HEK293 (cell line): ENCODE data around the gene NEFH.

ENCODE experiments used
- CTCF ChIA-PET: fragments of 350-600 bp; formaldehyde crosslinking; extraction: SDS; loops from one replicate; lab custom pipeline; 2021; ENCODE audit warnings: antibody characterized with exemption; lab: Yijun Ruan, JAX
- POLR2A ChIA-PET: fragments of 300-600 bp; formaldehyde crosslinking; extraction: SDS; loops from one replicate; lab custom pipeline; 2020; ENCODE audit warnings: antibody characterized with exemption, inconsistent platforms; lab: Yijun Ruan, JAX
- H3K27ac ChIP-seq: fragments of 200-500 bp; sonication (Bioruptor generic); 2 replicates; pipeline ENCODE4 v1.5.1; 2014; ENCODE audit warnings: low read depth, low read length, control low read depth, inconsistent platforms; ENCODE audit errors: extremely low read depth
- H3K36me3 ChIP-seq, 2 experiments: fragments of 200-500 bp in 1 of 2; sonication (Bioruptor generic) in 1 of 2; 1 replicate in 1 of 2; 2 replicates in 1 of 2; pipeline ENCODE4 v1.5.1; 2014 to 2017; ENCODE audit warnings: inconsistent platforms in 2 of 2, low read length in 2 of 2; ENCODE audit not compliant: control insufficient read depth in 2 of 2, insufficient read depth in 1 of 2
- H3K4me1 ChIP-seq: fragments of 200-500 bp; sonication (Bioruptor generic); 2 replicates; pipeline ENCODE4 v1.5.1; 2014; ENCODE audit warnings: mild to moderate bottlenecking, low read length, inconsistent platforms; ENCODE audit not compliant: control insufficient read depth, insufficient read depth
- H3K4me3 ChIP-seq: 2 replicates; pipeline ENCODE4 v1.5.1; 2011; ENCODE audit warnings: low read depth, mild to moderate bottlenecking, control low read depth, low read length, moderate library complexity
- H3K9me3 ChIP-seq: fragments of 200-500 bp; sonication (Bioruptor generic); 2 replicates; pipeline ENCODE4 v1.5.1; 2014; ENCODE audit warnings: low read depth, low read length, inconsistent platforms; ENCODE audit not compliant: control insufficient read depth, insufficient read depth
- IKZF3 ChIP-seq: fragments of 450-650 bp; IDR thresholded peaks from 2 replicates; pipeline ENCODE4 v1.5.0; 2018; ENCODE audit warnings: missing biosample characterization, mild to moderate bottlenecking, missing genetic modification characterization, moderate library complexity
- KLF8 ChIP-seq: fragments of 450-650 bp; formaldehyde crosslinking; IDR thresholded peaks from 2 replicates; pipeline ENCODE4 v1.5.1; 2016; ENCODE audit warnings: missing biosample characterization, missing genetic modification characterization
- KLF9 ChIP-seq: fragments of 450-650 bp; formaldehyde crosslinking; IDR thresholded peaks from 2 replicates; pipeline ENCODE4 v1.5.1; 2016; ENCODE audit warnings: missing biosample characterization, missing genetic modification characterization, low read depth
- PRDM10 ChIP-seq: fragments of 450-650 bp; formaldehyde crosslinking; IDR thresholded peaks from 2 replicates; pipeline ENCODE4 v1.5.1; 2016; ENCODE audit warnings: missing biosample characterization, missing genetic modification characterization
- PRDM2 ChIP-seq: fragments of 450-650 bp; formaldehyde crosslinking; IDR thresholded peaks from 2 replicates; pipeline ENCODE4 v1.5.1; 2016; ENCODE audit warnings: missing biosample characterization, missing genetic modification characterization, borderline replicate concordance
- SP2 ChIP-seq: fragments of 450-650 bp; formaldehyde crosslinking; IDR thresholded peaks from 2 replicates; pipeline ENCODE4 v1.5.1; 2016; ENCODE audit warnings: missing biosample characterization, missing genetic modification characterization
- ZBTB17 ChIP-seq: fragments of 450-650 bp; formaldehyde crosslinking; IDR thresholded peaks from 2 replicates; pipeline ENCODE4 v1.5.1; 2016; ENCODE audit warnings: missing biosample characterization, missing genetic modification characterization
- ZBTB20 ChIP-seq: fragments of 450-650 bp; formaldehyde crosslinking; IDR thresholded peaks from 2 replicates; pipeline ENCODE4 v1.5.1; 2016; ENCODE audit warnings: missing biosample characterization, missing genetic modification characterization
- ZBTB8A ChIP-seq: fragments of 450-650 bp; formaldehyde crosslinking; IDR thresholded peaks from 2 replicates; pipeline ENCODE4 v1.5.1; 2016; ENCODE audit warnings: missing biosample characterization, missing genetic modification characterization
- ZNF112 ChIP-seq: fragments of 450-650 bp; formaldehyde crosslinking; IDR thresholded peaks from 2 replicates; pipeline ENCODE4 v1.5.0; 2017; ENCODE audit warnings: missing biosample characterization, missing genetic modification characterization
- ZNF133 ChIP-seq: fragments of 450-650 bp; formaldehyde crosslinking; IDR thresholded peaks from 2 replicates; pipeline ENCODE4 v1.5.1; 2016; ENCODE audit warnings: missing biosample characterization, missing genetic modification characterization
- ZNF157 ChIP-seq: fragments of 450-650 bp; formaldehyde crosslinking; IDR thresholded peaks from 2 replicates; pipeline ENCODE4 v1.5.1; 2016; ENCODE audit warnings: missing biosample characterization, missing genetic modification characterization
- ZNF184 ChIP-seq: fragments of 450-650 bp; IDR thresholded peaks from 2 replicates; pipeline ENCODE4 v1.5.1; 2018; ENCODE audit warnings: missing biosample characterization, mild to moderate bottlenecking, missing genetic modification characterization
- ZNF211 ChIP-seq: fragments of 450-650 bp; formaldehyde crosslinking; IDR thresholded peaks from 2 replicates; pipeline ENCODE4 v1.5.1; 2016; ENCODE audit warnings: low read depth, missing biosample characterization, missing genetic modification characterization
- ZNF335 ChIP-seq: fragments of 450-650 bp; formaldehyde crosslinking; conservative IDR thresholded peaks from 2 replicates; pipeline ENCODE4 v1.5.1; 2016; ENCODE audit warnings: missing biosample characterization, missing genetic modification characterization
- ZNF623 ChIP-seq: fragments of 450-650 bp; formaldehyde crosslinking; IDR thresholded peaks from 2 replicates; pipeline ENCODE4 v1.5.1; 2016; ENCODE audit warnings: missing biosample characterization, missing genetic modification characterization
- ZNF629 ChIP-seq: fragments of 450-650 bp; formaldehyde crosslinking; IDR thresholded peaks from 2 replicates; pipeline ENCODE4 v1.5.1; 2017; ENCODE audit warnings: missing biosample characterization, missing genetic modification characterization
- ZNF76 ChIP-seq: fragments of 450-650 bp; formaldehyde crosslinking; IDR thresholded peaks from 2 replicates; pipeline ENCODE4; 2016; ENCODE audit warnings: low read depth, missing biosample characterization, missing genetic modification characterization, borderline replicate concordance
- TF ChIP-seq, protein P1 (sequence below): fragments of 450-650 bp; formaldehyde crosslinking; IDR thresholded peaks from 2 replicates; pipeline ENCODE4 v1.5.1; 2016; ENCODE audit warnings: missing biosample characterization, missing genetic modification characterization
- TF ChIP-seq, protein P2 (sequence below): fragments of 450-650 bp; formaldehyde crosslinking; IDR thresholded peaks from 2 replicates; pipeline ENCODE4 v1.5.1; 2016; ENCODE audit warnings: missing biosample characterization, missing genetic modification characterization

NEFH gene

GRCh38 chr22:29457730-29458129, 22.3 kb upstream of the NEFH start:
- no peaks in the 10 kb centered on the region for H3K4me1 ChIP-seq
- H3K4me3 ChIP-seq, result no peak overlapping the region
- ChIA-PET CTCF (interaction anchor here (0.7 to 1.1 kb wide), 5 partner anchors 12 to 98 kb away, joined by 3 to 5 read pairs (median 3); partner anchors contain the start of gene THOC5), POLR2A (interaction anchor here (0.6 to 1.0 kb wide), 2 partner anchors 12 to 46 kb away, joined by 3 read pairs; no protein-coding TSS in a partner anchor)
- TF ChIP-seq ZBTB20 (tag by site-specific recombination) (peak; percentile 68), PRDM10 (tag by site-specific recombination) (peak; percentile 43; the same call in 1 of the 2 replicates), ZNF76 (tag by site-specific recombination) (peak; percentile 58; the same call in 1 of the 2 replicates), SP2 (tag by site-specific recombination) (peak; percentile 49), ZNF211 (tag by site-specific recombination) (no peak), ZNF335 (tag by site-specific recombination) (peak; percentile 94), ZBTB17 (tag by site-specific recombination) (peak; percentile 67), ZNF184 (tag by site-specific recombination) (no peak), ZNF623 (tag by site-specific recombination) (no peak)
- TF ChIP-seq, protein P1, sequence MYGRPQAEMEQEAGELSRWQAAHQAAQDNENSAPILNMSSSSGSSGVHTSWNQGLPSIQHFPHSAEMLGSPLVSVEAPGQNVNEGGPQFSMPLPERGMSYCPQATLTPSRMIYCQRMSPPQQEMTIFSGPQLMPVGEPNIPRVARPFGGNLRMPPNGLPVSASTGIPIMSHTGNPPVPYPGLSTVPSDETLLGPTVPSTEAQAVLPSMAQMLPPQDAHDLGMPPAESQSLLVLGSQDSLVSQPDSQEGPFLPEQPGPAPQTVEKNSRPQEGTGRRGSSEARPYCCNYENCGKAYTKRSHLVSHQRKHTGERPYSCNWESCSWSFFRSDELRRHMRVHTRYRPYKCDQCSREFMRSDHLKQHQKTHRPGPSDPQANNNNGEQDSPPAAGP (tag by site-specific recombination), result no peak
- TF ChIP-seq, protein P2, sequence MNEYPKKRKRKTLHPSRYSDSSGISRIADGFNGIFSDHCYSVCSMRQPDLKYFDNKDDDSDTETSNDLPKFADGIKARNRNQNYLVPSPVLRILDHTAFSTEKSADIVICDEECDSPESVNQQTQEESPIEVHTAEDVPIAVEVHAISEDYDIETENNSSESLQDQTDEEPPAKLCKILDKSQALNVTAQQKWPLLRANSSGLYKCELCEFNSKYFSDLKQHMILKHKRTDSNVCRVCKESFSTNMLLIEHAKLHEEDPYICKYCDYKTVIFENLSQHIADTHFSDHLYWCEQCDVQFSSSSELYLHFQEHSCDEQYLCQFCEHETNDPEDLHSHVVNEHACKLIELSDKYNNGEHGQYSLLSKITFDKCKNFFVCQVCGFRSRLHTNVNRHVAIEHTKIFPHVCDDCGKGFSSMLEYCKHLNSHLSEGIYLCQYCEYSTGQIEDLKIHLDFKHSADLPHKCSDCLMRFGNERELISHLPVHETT (tag by site-specific recombination), result no peak
- no peaks in the 10 kb centered on the region for H3K9me3 ChIP-seq
- H3K36me3 ChIP-seq, result no peaks in the 10 kb centered on the region
- H3K27ac ChIP-seq, result no peak overlapping the region

DNA sequence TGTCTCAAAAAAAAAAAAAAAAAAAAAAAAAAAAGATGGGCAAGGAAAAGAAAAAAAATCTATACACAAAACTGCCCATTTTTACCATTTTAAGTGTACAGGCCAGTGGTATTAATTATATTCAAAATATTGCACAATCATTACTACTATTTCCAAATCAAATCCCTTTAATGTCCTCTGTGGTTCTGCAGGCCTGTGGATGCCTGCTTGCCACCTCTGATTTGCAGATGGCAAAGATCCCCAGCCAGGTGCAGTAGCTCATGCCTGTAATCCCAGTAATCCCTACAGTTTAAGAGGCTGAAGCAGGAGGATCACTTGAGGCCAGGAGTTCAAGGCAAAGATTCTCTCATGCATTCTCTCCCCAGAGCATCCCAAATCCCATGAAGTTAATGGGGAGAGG, 21.5 kb upstream of the NEFH start:
- no peaks in the 10 kb centered on the region for H3K9me3 ChIP-seq
- TF ChIP-seq ZNF629 (tag by site-specific recombination) (no peak), ZNF133 (tag by site-specific recombination) (no peak), KLF8 (tag by site-specific recombination) (no peak)
- TF ChIP-seq, all 188 proteins: peak for 0
- Histone ChIP-seq H3K4me1 (no peaks in the 10 kb centered on the region), H3K4me3 (no peak overlapping the region), H3K36me3 (no peaks in the 10 kb centered on the region), H3K27ac (no peak overlapping the region)
- CTCF ChIA-PET, result interaction anchor here (1.0 to 2.4 kb wide), 2 partner anchors 11 to 13 kb away, joined by 5 to 12 read pairs; no protein-coding TSS in a partner anchor
- POLR2A ChIA-PET, result no interaction called here

DNA sequence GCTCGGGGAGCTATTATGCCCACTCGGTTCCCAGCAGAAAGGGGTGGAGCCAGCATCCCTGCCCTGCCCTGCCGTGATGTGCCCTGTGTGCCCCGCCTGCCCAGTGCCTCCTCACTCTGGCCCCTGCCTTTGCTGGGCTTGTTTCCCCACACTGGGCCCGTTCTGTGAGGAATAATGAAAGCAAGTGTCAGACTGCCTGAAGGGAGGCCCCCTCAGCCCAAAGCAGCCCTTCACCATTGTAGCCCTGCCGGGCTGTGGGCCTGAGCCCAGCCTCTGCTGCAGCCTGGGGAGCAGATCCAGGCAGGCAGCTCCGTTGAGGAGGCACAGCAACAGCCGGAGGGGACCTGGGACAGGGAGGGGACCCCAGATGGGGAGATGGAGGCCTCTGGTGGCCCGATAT, 20.2 kb upstream of the NEFH start:
- no peak overlapping the region for H3K27ac ChIP-seq
- no peaks in the 10 kb centered on the region for H3K4me1 ChIP-seq
- no peak overlapping the region for H3K4me3 ChIP-seq
- H3K9me3 ChIP-seq, result no peaks in the 10 kb centered on the region
- CTCF ChIA-PET, result interaction anchor here (0.6 to 2.4 kb wide), 2 partner anchors 12 to 16 kb away, joined by 4 to 12 read pairs; no protein-coding TSS in a partner anchor
- no peaks in the 10 kb centered on the region for H3K36me3 ChIP-seq
- POLR2A ChIA-PET, result no interaction called here
- TF ChIP-seq KLF9, result no peak
- TF ChIP-seq ZNF335 (tag by site-specific recombination), result no peak
- no peak for TF ChIP-seq ZNF157 (tag by site-specific recombination)
- 0 out of 2 replicates have a peak, but pooled peaks have one; percentile 40 for TF ChIP-seq ZBTB8A (tag by site-specific recombination)
- no peak for TF ChIP-seq ZNF112 (tag by site-specific recombination)
- TF ChIP-seq PRDM2, result no peak
- TF ChIP-seq IKZF3 (tag by site-specific recombination), result no peak
